Activated CD4-positive, alpha-beta T cell treated with anti-CD3 and anti-CD28 coated beads, Interleukin-2, amount 50 U/mL, for 1 hour (primary cell): ENCODE data around the gene AKT2.
A peak's percentile ranks its signal among the peaks of the same experiment; 100 is the strongest.

Experiments
- DNase-seq: peaks from one replicate; pipeline ENCODE4 v3.0.0-alpha.2; 2020

AKT2 gene

GRCh38 chr19:40216013-40216776, 69.0 kb downstream of the AKT2 start:
- DNase-seq = no peak

- no peak for DNase-seq
Observed at GRCh38 chr19:40214936-40215335, 70.2 kb downstream of the AKT2 start.

- no peak for DNase-seq
Observed at GRCh38 chr19:40213882-40214570, 71.1 kb downstream of the AKT2 start.

- DNase-seq = no peak
Observed at GRCh38 chr19:40213251-40213829, 71.8 kb downstream of the AKT2 start.

- DNase-seq = no peak
Observed at GRCh38 chr19:40210889-40211288, 74.3 kb downstream of the AKT2 start.

GRCh38 chr19:40208602-40209001, 76.5 kb downstream of the AKT2 start:
- no peak for DNase-seq

- DNase-seq = no peak
Observed at GRCh38 chr19:40205760-40206159, 79.4 kb downstream of the AKT2 start.

- DNase-seq = no peak
Observed at GRCh38 chr19:40204381-40204780, 80.8 kb downstream of the AKT2 start.

GRCh38 chr19:40200341-40201099, 84.6 kb downstream of the AKT2 start:
- DNase-seq = no peak

- no peak for DNase-seq
Observed at GRCh38 chr19:40198272-40198990, 86.7 kb downstream of the AKT2 start.

- no peak for DNase-seq
Observed at GRCh38 chr19:40193587-40193849, 91.6 kb downstream of the AKT2 start.

- no peak for DNase-seq
Observed at GRCh38 chr19:40192758-40193586, 92.2 kb downstream of the AKT2 start.

GRCh38 chr19:40191836-40192646, 93.1 kb downstream of the AKT2 start:
- DNase-seq = no peak

- peak; percentile 69 for DNase-seq
Observed at GRCh38 chr19:40190891-40191835, 94.0 kb downstream of the AKT2 start, which contains the start of gene MAP3K10. MAP3K10 (plus strand) TSS chr19:40191426; CDS start chr19:40192032, 606 bp downstream.

- no peak for DNase-seq
Observed at GRCh38 chr19:40184273-40184672, 100.9 kb downstream of the AKT2 start.
